ENCODE measurements around the gene PROZ.

The PROZ gene

GRCh38 chr13:113209336-113209758, 50.9 kb downstream of the PROZ start, which contains the start of gene CUL4A:
Gene CUL4A, plus strand, starts transcription at chr13:113209613. Its CDS starts 15 bp downstream, at chr13:113209628.
- peak; percentile 39 for DNase-seq

- DNase-seq = peak; percentile 14
Measured at GRCh38 chr13:113209759-113210421, 51.4 kb downstream of the PROZ start.

DNA sequence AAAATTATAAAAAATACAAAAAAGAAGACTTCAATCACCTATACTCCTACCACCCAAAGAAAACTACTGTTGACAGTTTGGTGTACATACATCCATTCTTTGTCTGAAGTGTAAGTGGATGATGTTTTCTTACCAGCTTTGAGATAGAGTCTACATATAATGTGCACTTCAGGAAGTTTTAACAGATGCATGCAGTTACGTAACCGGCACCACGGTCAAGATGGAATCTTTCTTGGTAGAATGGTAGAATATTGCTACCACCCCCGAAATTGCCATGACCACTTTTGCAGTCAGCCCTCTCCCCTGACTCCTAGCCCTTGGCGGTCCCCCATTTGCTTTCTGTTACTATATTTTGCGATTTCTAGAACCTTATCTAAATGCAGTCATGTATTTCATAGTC, 52.4 kb downstream of the PROZ start:
- DNase-seq = no peak

GRCh38 chr13:113211774-113212173, 53.3 kb downstream of the PROZ start:
- DNase-seq = no peak

DNA sequence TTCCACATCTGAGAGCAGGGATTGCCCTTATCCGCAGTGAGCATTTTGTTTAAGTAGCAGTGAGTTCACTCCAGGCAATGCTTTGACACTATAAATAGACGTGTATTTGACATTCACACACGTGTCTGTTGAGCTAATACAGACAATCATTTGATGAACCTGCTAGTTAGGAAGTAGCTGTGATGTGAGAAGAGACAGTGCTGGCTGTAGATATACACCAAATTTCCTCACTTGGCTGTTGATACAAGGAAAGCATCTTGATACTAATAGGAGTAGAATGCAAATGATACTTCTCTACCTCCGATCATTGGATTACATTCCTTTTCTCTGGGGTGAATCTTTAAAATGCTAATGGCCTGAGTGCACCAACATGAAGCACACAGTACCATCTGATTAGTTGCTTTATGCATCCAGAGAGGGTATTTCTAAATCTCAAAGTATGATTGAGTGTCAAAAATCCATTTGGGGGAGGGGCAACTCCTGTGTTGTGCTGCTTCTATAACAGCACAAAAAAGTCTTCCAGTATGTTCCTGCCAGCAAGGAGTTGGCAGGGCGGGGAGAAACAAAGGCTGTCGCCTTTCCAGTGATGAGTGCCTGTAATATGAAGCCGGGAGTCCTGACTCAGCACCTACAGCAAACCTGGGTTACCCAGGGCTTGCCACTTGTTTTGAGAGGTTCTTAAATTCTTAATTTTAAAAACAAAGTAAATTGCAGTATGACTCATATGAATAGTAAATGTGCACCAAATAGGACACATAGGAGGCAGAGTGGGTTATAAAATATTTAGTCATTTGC, 58.0 kb downstream of the PROZ start:
- DNase-seq = peak; percentile 55

GRCh38 chr13:113218586-113218985, 60.1 kb downstream of the PROZ start:
- DNase-seq = no peak

DNA sequence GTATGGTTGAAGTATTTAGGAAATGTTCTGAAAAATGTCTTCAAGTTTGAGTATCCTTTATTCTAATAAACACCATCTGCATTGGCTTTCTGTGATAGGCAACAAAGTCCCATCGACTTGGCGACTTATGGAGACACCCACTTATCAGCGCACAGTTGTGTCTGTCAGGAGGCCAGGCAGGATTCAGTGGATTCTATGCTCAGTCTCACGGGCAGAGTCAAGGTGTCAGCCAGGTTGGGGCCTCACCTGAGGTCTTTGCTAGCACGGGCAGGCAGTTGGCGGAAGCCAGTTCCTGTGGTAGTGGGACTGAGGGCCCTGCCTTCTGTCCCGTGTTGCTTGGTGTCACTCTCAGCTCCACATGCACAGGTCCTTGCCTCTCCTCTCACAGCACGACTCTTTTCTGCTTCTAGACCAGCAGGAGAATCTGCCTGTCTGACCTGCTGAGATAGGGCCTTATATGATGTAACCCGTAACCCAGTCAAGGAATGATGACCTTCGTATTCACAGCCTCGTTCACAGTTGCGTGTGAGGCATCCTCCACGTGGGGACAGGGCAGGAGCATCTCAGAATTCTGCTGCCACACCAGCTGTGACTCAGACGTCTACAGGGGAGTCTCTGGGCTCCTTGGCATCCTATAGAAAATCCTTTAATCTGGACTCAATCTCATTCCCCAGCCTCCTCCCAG, 61.0 kb downstream of the PROZ start:
- DNase-seq = no peak

DNA sequence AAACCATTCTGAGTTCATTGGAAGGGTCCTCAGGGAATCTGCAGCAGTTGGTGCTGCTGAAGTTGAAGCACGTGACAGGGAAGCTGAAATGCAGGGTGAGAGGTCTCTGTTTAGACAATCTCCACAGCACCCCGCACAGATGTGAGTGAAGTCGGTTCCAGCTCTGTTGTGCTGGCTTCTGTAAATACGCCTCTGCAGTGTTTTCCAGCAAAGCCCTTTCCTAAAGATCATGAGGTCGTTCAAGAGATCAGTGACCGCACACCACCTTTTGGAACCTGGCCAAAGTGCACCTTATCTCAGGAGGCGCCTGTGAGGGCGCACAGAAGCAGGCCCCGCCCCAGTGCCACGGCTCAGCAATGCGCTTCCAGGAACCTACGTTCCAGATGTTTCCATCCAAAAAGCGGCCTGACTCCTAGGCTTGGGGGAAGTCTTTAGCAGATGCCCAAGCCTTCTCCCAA, 61.7 kb downstream of the PROZ start:
- DNase-seq = no peak

GRCh38 chr13:113220877-113221276, 62.4 kb downstream of the PROZ start:
- DNase-seq = no peak

Measured in NCI-H2107 (cell line).